Erythroblast (primary cell): ENCODE results near the gene ERP29.

Experiments used
- DNase-seq, 2 experiments: peaks; one replicate each; lab custom pipeline; 2025; lab: John Stamatoyannopoulos, UW
- GATA1 ChIP-seq: IDR thresholded peaks from 2 replicates; pipeline ENCODE4 v1.6.1; 2011; ENCODE audit warnings: low read depth, mild to moderate bottlenecking, control low read depth, low read length, moderate library complexity
- POLR2A ChIP-seq: IDR thresholded peaks from 2 replicates; pipeline ENCODE4 v1.6.1; 2011; ENCODE audit warnings: mild to moderate bottlenecking, low read length

Gene ERP29

GRCh38 chr12:112049351-112049750, 36.1 kb downstream of the ERP29 start:
- DNase-seq, result no peak
- no peak for TF ChIP-seq POLR2A
- no peak for TF ChIP-seq GATA1

- no peak for DNase-seq
- no peak for TF ChIP-seq GATA1
- TF ChIP-seq POLR2A, result no peak
Measured at GRCh38 chr12:112061137-112061536, 47.9 kb downstream of the ERP29 start.

- TF ChIP-seq GATA1 (no peak), POLR2A (no peak)
- DNase-seq, result no peak
Measured at GRCh38 chr12:112063273-112063672, 50.0 kb downstream of the ERP29 start.

- DNase-seq, result no peak
Measured at GRCh38 chr12:112066566-112066965, 53.3 kb downstream of the ERP29 start.

More at GRCh38 chr12:112066566-112066965, 53.3 kb downstream of the ERP29 start:
- TF ChIP-seq POLR2A (no peak), GATA1 (no peak)
